GM21367 (cell line): Measurements from ENCODE around the gene R3HDM2.
A peak's percentile ranks its signal among the peaks of the same experiment; 100 is the strongest.
"Not testable (repeated sequence)": the region's sequence is repeated elsewhere in the genome, so short reads cannot be mapped to it uniquely, and the experiment has no call there.

Experiments used
- ATAC-seq: cut with Tn5 transposase; IDR thresholded peaks from one replicate; pipeline ENCODE4 v1.9.1; 2021; ENCODE audit not compliant: unreplicated experiment

The R3HDM2 gene

GRCh38 chr12:57454213-57454565, 23.3 kb upstream of the R3HDM2 start:
- ATAC-seq = no peak

- no peak for ATAC-seq
Measured at GRCh38 chr12:57452937-57453509, 22.2 kb upstream of the R3HDM2 start.

GRCh38 chr12:57452181-57452936, 21.5 kb upstream of the R3HDM2 start:
- no peak for ATAC-seq

DNA sequence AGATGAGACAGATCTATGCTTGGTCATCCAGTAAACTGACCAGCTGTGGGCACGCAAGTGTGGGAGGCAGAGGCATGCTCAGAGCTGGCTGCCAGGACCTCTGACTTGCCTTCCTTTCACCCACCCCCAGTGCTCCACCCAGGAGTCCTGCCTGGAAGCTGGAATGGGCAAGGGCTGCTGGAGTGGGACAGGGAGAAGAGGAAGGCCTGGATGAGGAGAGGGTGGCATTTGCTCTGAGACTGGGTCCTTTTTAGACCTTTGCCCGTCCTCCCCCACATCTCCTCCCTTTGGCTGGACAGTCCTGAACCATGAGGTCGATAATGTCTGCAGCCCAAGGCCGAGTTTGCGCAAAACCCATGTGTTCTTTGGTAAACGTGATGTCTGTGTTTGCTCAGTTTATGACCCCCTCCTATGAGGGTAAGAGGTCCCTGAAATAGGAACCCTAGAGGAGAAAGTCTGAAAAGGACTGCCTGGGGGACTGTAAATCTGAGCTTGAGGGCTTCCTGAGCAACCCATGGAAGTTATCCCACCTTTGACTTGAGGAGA, 20.5 kb upstream of the R3HDM2 start:
- ATAC-seq = no peak

- no peak for ATAC-seq
Measured at GRCh38 chr12:57450057-57450456, 19.2 kb upstream of the R3HDM2 start.

DNA sequence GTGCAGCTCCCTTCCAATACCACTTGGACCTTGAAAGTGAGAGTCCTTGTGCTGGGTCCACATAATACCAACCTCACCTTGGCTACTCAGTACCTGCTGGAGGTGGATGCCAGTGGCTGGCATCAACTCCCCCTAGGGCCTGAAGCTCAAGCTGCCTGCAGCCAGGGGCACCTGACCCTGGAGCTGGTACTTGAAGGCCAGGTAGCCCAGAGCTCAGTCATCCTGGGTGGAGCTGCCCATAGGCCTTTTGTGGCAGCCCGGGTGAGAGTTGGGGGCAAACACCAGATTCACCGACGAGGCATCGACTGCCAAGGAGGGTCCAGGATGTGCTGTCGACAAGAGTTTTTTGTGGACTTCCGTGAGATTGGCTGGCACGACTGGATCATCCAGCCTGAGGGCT, 18.5 kb upstream of the R3HDM2 start:
- ATAC-seq = no peak

DNA sequence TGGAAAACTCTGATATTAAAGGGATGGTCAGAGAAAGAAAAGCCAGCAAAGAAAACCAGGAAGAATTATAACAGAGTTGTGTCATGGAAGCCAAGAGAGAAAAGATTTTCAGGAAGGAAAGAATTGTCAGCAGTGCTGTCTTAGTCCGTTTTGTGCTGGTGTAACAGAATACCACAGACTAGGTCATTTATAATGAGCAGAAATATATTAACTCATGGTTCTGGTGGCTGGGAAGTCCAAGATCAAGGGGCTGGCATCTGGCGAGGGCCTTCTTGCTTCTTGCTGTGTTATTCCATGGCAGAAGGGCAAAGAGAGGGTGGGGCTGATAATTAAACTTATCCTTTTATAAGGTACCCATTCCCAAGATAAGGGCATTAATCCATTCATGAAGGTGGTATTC, 17.8 kb upstream of the R3HDM2 start:
- no peak for ATAC-seq

GRCh38 chr12:57446292-57446960, 15.6 kb upstream of the R3HDM2 start:
- ATAC-seq = no peak

DNA sequence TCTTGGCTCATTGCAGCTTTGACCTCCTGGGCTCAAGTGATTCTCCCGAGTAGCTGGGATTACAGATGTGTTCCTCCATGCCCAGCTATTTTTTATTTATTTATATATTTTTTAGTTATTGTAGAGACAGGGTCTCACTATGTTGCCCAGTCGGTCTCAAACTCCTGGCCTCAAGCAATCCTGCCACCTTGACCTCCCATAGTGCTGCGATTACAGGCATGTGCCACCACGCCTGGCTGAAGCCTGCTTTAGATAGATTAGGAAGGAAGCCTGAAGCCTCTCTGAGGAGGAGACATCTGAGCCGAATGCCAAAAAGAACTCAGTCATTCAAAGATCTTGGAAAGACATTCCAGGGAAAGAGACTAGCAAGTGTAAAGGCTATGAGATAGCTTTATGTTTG, 13.9 kb upstream of the R3HDM2 start:
- ATAC-seq = no peak

- ATAC-seq = not testable (repeated sequence)
Measured at GRCh38 chr12:57444337-57444736, 13.5 kb upstream of the R3HDM2 start.

- ATAC-seq = no peak
Measured at GRCh38 chr12:57441846-57442427, 11.1 kb upstream of the R3HDM2 start.

GRCh38 chr12:57441393-57441792, 10.6 kb upstream of the R3HDM2 start:
- ATAC-seq = not testable (repeated sequence)

DNA sequence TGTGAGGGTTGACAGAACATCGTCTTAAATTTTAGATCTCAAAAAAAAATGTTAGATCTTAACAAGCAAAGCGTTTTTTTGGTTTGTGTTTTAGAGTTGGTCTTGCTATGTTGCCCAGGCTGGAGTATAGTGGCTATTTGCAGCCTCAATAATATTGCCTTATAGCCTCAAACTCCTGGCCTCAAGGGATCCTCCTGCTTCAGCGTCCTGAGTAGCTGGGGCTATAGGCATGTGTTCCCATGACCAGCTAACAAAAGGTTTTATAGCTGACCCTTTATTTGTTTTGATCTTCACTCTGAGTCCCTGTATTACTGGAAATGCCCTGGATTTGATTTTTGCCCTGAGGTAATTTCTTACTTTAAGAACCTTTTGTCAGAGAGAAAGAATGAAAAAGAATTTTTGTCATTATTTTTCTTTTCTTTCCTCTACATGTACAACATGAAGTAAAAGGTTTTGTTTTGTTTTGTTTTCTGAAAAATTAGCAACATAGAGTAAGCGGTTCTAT, 9.0 kb upstream of the R3HDM2 start:
- ATAC-seq = no peak

- ATAC-seq = no peak
Measured at GRCh38 chr12:57438400-57438799, 7.6 kb upstream of the R3HDM2 start.

- no peak for ATAC-seq
Measured at GRCh38 chr12:57435293-57435692, 4.5 kb upstream of the R3HDM2 start.

- no peak for ATAC-seq
Measured at GRCh38 chr12:57434517-57435223, 3.8 kb upstream of the R3HDM2 start, which contains the start of gene INHBC. INHBC (plus strand) TSS chr12:57434784; CDS start chr12:57434887, 103 bp downstream.

DNA sequence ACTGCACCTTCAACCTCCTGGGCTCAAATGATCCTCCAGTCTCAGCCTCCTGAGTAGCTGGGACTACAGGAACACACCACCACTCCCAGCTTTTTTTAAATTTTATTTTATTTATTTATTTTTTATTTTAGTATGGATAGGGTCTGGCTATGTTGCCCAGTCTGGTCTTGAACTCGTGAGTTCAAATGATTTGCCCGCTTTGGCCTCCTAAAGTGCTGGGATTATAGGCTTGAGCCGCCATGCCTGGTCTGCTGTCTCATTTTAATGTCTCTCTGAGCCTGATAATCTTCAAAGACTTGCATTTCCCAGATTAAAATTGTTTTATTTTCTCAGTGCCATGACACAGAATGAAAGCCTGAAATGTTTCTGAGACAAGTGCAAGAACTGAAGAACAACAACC, 2.5 kb upstream of the R3HDM2 start:
- no peak for ATAC-seq

DNA sequence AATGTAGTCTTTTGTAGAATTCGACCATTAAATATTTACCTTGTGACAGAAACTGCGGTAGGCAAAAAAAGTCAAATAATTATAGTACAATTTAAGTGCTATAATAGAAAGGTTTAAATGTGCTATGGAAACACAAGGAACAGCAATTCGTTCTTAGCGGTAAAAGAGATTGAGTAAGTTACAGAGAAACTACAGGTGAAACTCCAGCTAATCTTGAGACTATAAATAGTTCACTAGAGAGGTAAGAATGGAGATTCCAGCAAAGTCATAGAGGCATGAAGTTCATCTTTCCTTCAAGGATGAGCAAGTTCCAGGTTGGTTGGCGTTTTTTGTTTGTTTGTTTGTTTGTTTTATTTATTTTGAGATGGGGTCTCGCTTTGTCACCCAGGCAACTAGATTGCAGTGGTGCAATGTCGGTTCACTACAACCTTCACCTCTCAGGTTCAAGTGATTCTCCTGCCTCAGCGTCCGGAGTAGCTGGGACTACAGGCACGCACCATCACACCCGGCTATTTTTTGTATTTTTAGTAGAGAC, 878 bp upstream of the R3HDM2 start:
- ATAC-seq = no peak

GRCh38 chr12:57430112-57430930, 522 bp downstream of the R3HDM2 start:
- peak; percentile 44 for ATAC-seq
